Lung (tissue), 13 donors: Measurements from ENCODE around the gene KRTAP5-8. TPM values are rescaled to one million over a fixed set of nuclear protein-coding genes. Genes with fewer than 3 reads are reported as not detected.
A peak's percentile ranks its signal among the peaks of the same experiment; 100 is the strongest.
"Not testable (repeated sequence)": the region's sequence is repeated elsewhere in the genome, so short reads cannot be mapped to it uniquely, and the experiment has no call there.

Experiments
- ATAC-seq: fragments of 200-7000 bp; cut with Tn5 transposase; one replicate; pipeline ENCODE4 v1.9.1; 2020; ENCODE audit warnings: moderate number of reproducible peaks; ENCODE audit not compliant: insufficient read depth, low FRiP score
- DNase-seq, 3 donors: peaks; one replicate each; pipeline ENCODE4 v3.0.0-alpha.2; 2013 to 2017
- H3K27ac ChIP-seq, 2 donors: one replicate each; pipeline ENCODE4 v1.5.1; 2013; ENCODE audit warnings: mild to moderate bottlenecking in 2 of 2, moderate library complexity in 2 of 2, control low read depth in 1 of 2, inconsistent platforms in 1 of 2, low read depth in 1 of 2, low read length in 1 of 2
- H3K27me3 ChIP-seq, 3 donors: one replicate each; pipeline ENCODE4 v1.5.1; 2013; ENCODE audit warnings: low read length in 2 of 3; ENCODE audit not compliant: control insufficient read depth in 3 of 3, insufficient read depth in 3 of 3
- H3K36me3 ChIP-seq, 4 donors: one replicate each; pipeline ENCODE4 v1.5.1; 2013; ENCODE audit warnings: low read length in 4 of 4, mild to moderate bottlenecking in 1 of 4, moderate library complexity in 1 of 4; ENCODE audit not compliant: control insufficient read depth in 4 of 4, insufficient read depth in 4 of 4
- H3K4me1 ChIP-seq, 5 donors: one replicate each; pipeline ENCODE4 v1.5.1; 2013; ENCODE audit warnings: low read length in 5 of 5, mild to moderate bottlenecking in 2 of 5, moderate library complexity in 1 of 5; ENCODE audit not compliant: control insufficient read depth in 5 of 5, insufficient read depth in 5 of 5
- H3K4me3 ChIP-seq: one replicate; pipeline ENCODE4 v1.5.1; 2013; ENCODE audit warnings: mild to moderate bottlenecking, control low read depth, moderate library complexity
- H3K9ac ChIP-seq, 2 donors: one replicate each; pipeline ENCODE4 v1.5.1; 2013; ENCODE audit warnings: low read length in 2 of 2, control low read depth in 1 of 2; ENCODE audit not compliant: insufficient read depth in 1 of 2
- H3K9me3 ChIP-seq, 4 donors: one replicate each; pipeline ENCODE4 v1.5.1; 2013; ENCODE audit warnings: low read length in 3 of 4, mild to moderate bottlenecking in 1 of 4, moderate library complexity in 1 of 4; ENCODE audit not compliant: control insufficient read depth in 4 of 4, insufficient read depth in 3 of 4
- CTCF ChIP-seq: IDR thresholded peaks from 2 replicates; pipeline ENCODE4 v1.5.1; 2012; ENCODE audit warnings: mild to moderate bottlenecking; ENCODE audit errors: control extremely low read depth, extremely low read depth
- WGBS, 2 donors: extraction: QIAGEN DNeasy Blood & Tissue Kit; methylation state at CpG; one replicate each; pipeline ENCODE4 v1.1.7; 2013; 5-methylcytosine and 5-hydroxymethylcytosine counted together
- polyA plus RNA-seq, 2 donors: library from polyadenylated mRNA; stranded (reverse); fragments of 200-250 nt; gene quantifications; one replicate each; pipeline ENCODE4 v1.2.1, GENCODE V29; 2013
- small RNA-seq: library from RNA; depleted of rRNA; stranded (forward); fragments of <200 nt; gene quantifications from one replicate; pipeline ENCODE3, GENCODE V24; 2014; ENCODE audit warnings: low replicate concordance
- total RNA-seq, 2 donors: library from RNA; depleted of rRNA in 1 of 2; stranded (reverse); fragments of >200 nt in 1 of 2; gene quantifications; one replicate each; pipeline ENCODE4 v1.2.1, GENCODE V29; 2014 to 2021
- donor health status: control.
- donor health status: control.
- donor health status: Bipolar disorder and iron deficiency.
- donor health status: healthy.
- donor health status: DM: yes; HTN: yes; CAD: no.

Gene KRTAP5-8
- total and polyA plus RNA-seq, 4 donors, result 0.03 to 0.34 (median 0.20) TPM; not detected in 1

- Histone ChIP-seq H3K9me3 (no peaks in the 10 kb centered on the region), H3K9ac (no peak within 1 kb of the TSS), H3K36me3 (no peaks in the 10 kb centered on the region), H3K27ac (no peak within 1 kb of the TSS), H3K27me3 (peaks cover 0 to 4% (median 0%) of the 10 kb centered on the region in 3 donors), H3K4me3 (no peak within 1 kb of the TSS), H3K4me1 (no peaks in the 10 kb centered on the region)
- no peak for ATAC-seq
- WGBS, 2 donors, result 77 to 79% methylated on average over 3 of the region's 3 CpGs
- no peak for DNase-seq
- TF ChIP-seq CTCF, result no peak
These were observed 44.6 kb downstream of the KRTAP5-8 start, which contains the start of gene KRTAP5-11 for GRCh38 chr11:71582309-71582895. Gene KRTAP5-11 (minus strand): TSS chr11:71582875. CDS start chr11:71582837, 38 bp downstream.

DNA sequence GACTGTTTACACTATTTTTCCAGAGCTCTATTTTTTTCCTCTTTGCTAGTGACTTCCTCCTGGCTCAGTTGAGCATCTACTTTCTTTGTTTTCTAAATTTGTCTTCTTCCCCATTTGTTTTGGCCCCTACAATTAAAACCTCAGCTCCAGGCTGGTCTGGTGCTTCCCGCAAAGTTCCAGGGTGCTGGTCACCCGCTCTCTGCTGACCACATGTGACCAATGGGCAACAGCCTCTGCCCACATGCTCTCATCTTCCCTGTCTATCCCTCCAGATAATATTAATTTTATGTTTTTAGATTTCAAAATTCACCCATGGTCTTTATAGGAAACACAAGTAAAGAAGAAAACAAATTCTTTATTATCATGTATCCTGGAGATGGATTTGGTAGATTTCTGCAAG lies 45.1 kb downstream of the KRTAP5-8 start:
- not testable (repeated sequence) for H3K4me3 ChIP-seq, ATAC-seq, H3K36me3 ChIP-seq, DNase-seq, H3K27me3 ChIP-seq, H3K27ac ChIP-seq, H3K9ac ChIP-seq, H3K9me3 ChIP-seq, H3K4me1 ChIP-seq
- WGBS, 2 donors, result 69 to 79% methylated on average over 2 of the region's 2 CpGs

- 85 to 89% methylated on average over 5 of the region's 5 CpGs for WGBS, 2 donors
- not testable (repeated sequence) for DNase-seq, H3K4me1 ChIP-seq, ATAC-seq, H3K9me3 ChIP-seq, H3K27ac ChIP-seq, H3K9ac ChIP-seq, H3K27me3 ChIP-seq, H3K4me3 ChIP-seq, H3K36me3 ChIP-seq
These were observed 47.8 kb downstream of the KRTAP5-8 start for GRCh38 chr11:71585673-71586072.

- H3K9me3 ChIP-seq, H3K4me3 ChIP-seq, H3K9ac ChIP-seq, H3K36me3 ChIP-seq, H3K27ac ChIP-seq, H3K27me3 ChIP-seq, ATAC-seq, H3K4me1 ChIP-seq: not testable (repeated sequence)
- 58 to 66% methylated on average over 4 of the region's 4 CpGs for whole genome bisulfite sequencing, 2 donors
- DNase-seq, result peak in 1 of 3 donors; percentile 24
These were observed 50.5 kb downstream of the KRTAP5-8 start for GRCh38 chr11:71588314-71588713.

Small RNA genes lying within 50 kb of the gene (small RNA-seq; reads per million reads assigned to genes)
- gene AP000867.1 (not detected), gene KRTAP5-14P (not detected)

Other genes starting within 250 kb of the KRTAP5-8 start
- 100 to 1,000 TPM in 1 of 2 donors, 10 to 100 TPM in 1; 41.2 to 138 TPM for gene DHCR7, start 89.6 kb upstream of the KRTAP5-8 start, total RNA-seq
- gene DHCR7, start 89.6 kb upstream of the KRTAP5-8 start, polyA plus RNA-seq, result 10 to 100 TPM; 67.8 to 68.3 TPM
- 10 to 100 TPM; 65.9 to 79.3 TPM for gene NADSYN1, start 84.8 kb upstream of the KRTAP5-8 start, total RNA-seq
- 10 to 100 TPM; 62.8 to 64.1 TPM for gene NADSYN1, start 84.8 kb upstream of the KRTAP5-8 start, polyA plus RNA-seq
- gene KRTAP5-7, start 10.8 kb upstream of the KRTAP5-8 start, total RNA-seq, result under 1 TPM in 1 of 2 donors, not detected in 1; 0.28 TPM
- gene KRTAP5-7, start 10.8 kb upstream of the KRTAP5-8 start, polyA plus RNA-seq, result under 1 TPM in 1 of 2 donors, not detected in 1; 0.12 TPM
- gene KRTAP5-9, start 10.4 kb downstream of the KRTAP5-8 start, total RNA-seq, result under 1 TPM; 0.37 to 0.52 TPM
- gene KRTAP5-9, start 10.4 kb downstream of the KRTAP5-8 start, polyA plus RNA-seq, result under 1 TPM; 0.13 to 0.22 TPM
- not detected for gene KRTAP5-10, start 27.5 kb downstream of the KRTAP5-8 start, total RNA-seq
- gene KRTAP5-10, start 27.5 kb downstream of the KRTAP5-8 start, polyA plus RNA-seq, result under 1 TPM; 0.06 to 0.20 TPM
- gene KRTAP5-11, start 44.9 kb downstream of the KRTAP5-8 start, total RNA-seq, result not detected
- gene KRTAP5-11, start 44.9 kb downstream of the KRTAP5-8 start, polyA plus RNA-seq, result not detected